Measurements from ENCODE around the gene SRP19. TPM values are rescaled to one million over a fixed set of nuclear protein-coding genes. Genes with fewer than 3 reads are reported as not detected.
"Not testable (repeated sequence)": the region's sequence is repeated elsewhere in the genome, so short reads cannot be mapped to it uniquely, and the experiment has no call there.

The SRP19 gene
- total RNA-seq, 2 donors from 2014 or later = 65.4 to 65.7 TPM

GRCh38 chr5:112886975-112887374 is 25.9 kb downstream of the SRP19 start:
- WGBS, 2 experiments (ENCODE audit: insufficient coverage in 1 of 2, insufficient read length in 1 of 2) = 93 to 100% methylated on average over 4 of the region's 4 CpGs
- H3K27ac Mint-ChIP-seq = no peak overlapping the region
- Histone ChIP-seq H3K4me3 (ENCODE audit: low read length) (no peak overlapping the region), H3K27me3 (ENCODE audit: control insufficient read depth, insufficient read depth, low read length, poor library complexity, severe bottlenecking) (no peaks in the 10 kb centered on the region), H3K9ac (ENCODE audit: extremely low read depth, low read length, poor library complexity, severe bottlenecking) (no peak overlapping the region), H3K4me1 (ENCODE audit: control insufficient read depth, insufficient read depth, low read length) (no peaks in the 10 kb centered on the region), H3K27ac (ENCODE audit: low read depth, low read length) (no peak overlapping the region), H3K9me3 (ENCODE audit: control insufficient read depth, low read length) (no peaks in the 10 kb centered on the region), H3K36me3 (ENCODE audit: control insufficient read depth, insufficient read depth, low read length) (peaks cover 72% of the 10 kb centered on the region)
- no peak overlapping the region for H3K4me3 Mint-ChIP-seq
- no peak for DNase-seq
- H3K27me3 Mint-ChIP-seq (ENCODE audit: insufficient read depth) = no peaks in the 10 kb centered on the region
- H3K4me1 Mint-ChIP-seq = no peaks in the 10 kb centered on the region
- H3K9me3 Mint-ChIP-seq = no peaks in the 10 kb centered on the region
- TF ChIP-seq CTCF (conservative IDR thresholded peaks at IDR 0.05) = no peak
- H3K36me3 Mint-ChIP-seq (ENCODE audit: low read depth) = peaks cover 37% of the 10 kb centered on the region

DNA sequence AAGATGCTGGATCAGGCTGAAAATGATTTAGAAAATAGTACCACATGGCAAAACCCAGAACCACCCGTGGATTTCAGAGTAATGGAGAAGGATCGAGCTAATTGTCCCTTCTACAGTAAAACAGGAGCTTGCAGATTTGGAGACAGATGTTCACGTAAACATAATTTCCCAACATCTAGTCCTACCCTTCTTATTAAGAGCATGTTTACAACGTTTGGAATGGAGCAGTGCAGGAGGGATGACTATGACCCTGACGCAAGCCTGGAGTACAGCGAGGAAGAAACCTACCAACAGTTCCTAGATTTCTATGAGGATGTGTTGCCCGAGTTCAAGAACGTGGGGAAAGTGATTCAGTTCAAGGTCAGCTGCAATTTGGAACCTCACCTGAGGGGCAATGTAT is 31.0 kb downstream of the SRP19 start:
- not testable (repeated sequence) for H3K4me3 ChIP-seq (ENCODE audit: low read length); H3K27me3 ChIP-seq (ENCODE audit: control insufficient read depth, insufficient read depth, low read length, poor library complexity, severe bottlenecking); H3K27ac Mint-ChIP-seq; H3K27me3 Mint-ChIP-seq (ENCODE audit: insufficient read depth); H3K4me1 Mint-ChIP-seq; H3K9me3 Mint-ChIP-seq; DNase-seq; H3K4me1 ChIP-seq (ENCODE audit: control insufficient read depth, insufficient read depth, low read length); H3K9ac ChIP-seq (ENCODE audit: extremely low read depth, low read length, poor library complexity, severe bottlenecking); H3K9me3 ChIP-seq (ENCODE audit: control insufficient read depth, low read length); H3K4me3 Mint-ChIP-seq; H3K27ac ChIP-seq (ENCODE audit: low read depth, low read length)
- peaks cover 61% of the 10 kb centered on the region for H3K36me3 ChIP-seq (ENCODE audit: control insufficient read depth, insufficient read depth, low read length)
- peaks cover 52% of the 10 kb centered on the region for H3K36me3 Mint-ChIP-seq (ENCODE audit: low read depth)
- 90 to 95% methylated on average over 2 to 8 of the region's 8 CpGs for WGBS, 2 experiments (ENCODE audit: insufficient coverage in 1 of 2, insufficient read length in 1 of 2)

DNA sequence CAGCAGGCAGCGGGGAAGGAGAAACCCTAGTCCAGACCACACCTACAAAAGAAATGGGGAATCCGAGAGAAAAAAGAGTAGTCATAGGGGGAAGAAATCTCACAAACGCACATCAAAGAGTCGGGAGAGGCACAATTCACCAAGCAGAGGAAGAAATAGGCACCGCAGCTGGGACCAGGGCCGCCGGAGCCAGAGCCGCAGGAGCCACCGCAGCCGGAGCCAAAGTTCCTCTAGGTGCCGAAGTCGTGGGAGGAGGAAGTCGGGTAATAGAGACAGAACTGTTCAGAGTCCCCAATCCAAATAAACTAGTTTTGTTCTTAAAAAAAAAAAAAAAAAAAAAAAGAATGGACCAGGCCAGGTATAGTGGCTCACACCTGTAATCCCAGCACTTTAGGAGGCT is 31.7 kb downstream of the SRP19 start:
- Histone ChIP-seq H3K27me3 (ENCODE audit: control insufficient read depth, insufficient read depth, low read length, poor library complexity, severe bottlenecking) (no peaks in the 10 kb centered on the region), H3K9ac (ENCODE audit: extremely low read depth, low read length, poor library complexity, severe bottlenecking) (no peak overlapping the region), H3K36me3 (ENCODE audit: control insufficient read depth, insufficient read depth, low read length) (peaks cover 62% of the 10 kb centered on the region), H3K27ac (ENCODE audit: low read depth, low read length) (no peak overlapping the region), H3K4me1 (ENCODE audit: control insufficient read depth, insufficient read depth, low read length) (no peaks in the 10 kb centered on the region), H3K4me3 (ENCODE audit: low read length) (no peak overlapping the region), H3K9me3 (ENCODE audit: control insufficient read depth, low read length) (no peaks in the 10 kb centered on the region)
- Mint-ChIP-seq H3K9me3 (no peaks in the 10 kb centered on the region), H3K4me3 (no peak overlapping the region), H3K27me3 (ENCODE audit: insufficient read depth) (no peaks in the 10 kb centered on the region), H3K4me1 (no peaks in the 10 kb centered on the region), H3K36me3 (ENCODE audit: low read depth) (peaks cover 54% of the 10 kb centered on the region), H3K27ac (no peak overlapping the region)
- DNase-seq = no peak
- 96 to 100% methylated on average over 5 to 13 of the region's 13 CpGs for WGBS, 2 experiments (ENCODE audit: insufficient coverage in 1 of 2, insufficient read length in 1 of 2)
- no peak for TF ChIP-seq CTCF (conservative IDR thresholded peaks at IDR 0.05)

DNA sequence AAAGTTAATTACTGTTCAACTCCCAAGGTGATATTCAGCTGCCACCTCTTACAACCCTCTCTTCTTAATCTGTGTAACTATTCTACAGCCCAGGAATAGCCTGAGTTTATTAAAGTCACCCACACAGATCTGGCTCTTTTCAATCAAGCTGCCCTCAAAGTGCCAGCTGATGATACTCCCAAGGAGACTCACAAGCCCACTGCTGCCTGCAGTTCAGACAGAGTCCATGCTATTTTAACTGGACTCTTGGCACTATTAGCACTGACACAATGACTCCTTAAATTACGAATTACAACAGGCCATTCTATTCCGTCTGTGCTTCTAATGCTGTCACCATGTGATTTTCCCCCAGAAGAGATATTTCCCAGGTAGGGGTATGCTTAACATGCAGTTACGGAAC is 34.6 kb downstream of the SRP19 start:
- Histone ChIP-seq H3K27me3 (ENCODE audit: control insufficient read depth, insufficient read depth, low read length, poor library complexity, severe bottlenecking) (no peaks in the 10 kb centered on the region), H3K4me1 (ENCODE audit: control insufficient read depth, insufficient read depth, low read length) (no peaks in the 10 kb centered on the region), H3K4me3 (ENCODE audit: low read length) (no peak overlapping the region), H3K9ac (ENCODE audit: extremely low read depth, low read length, poor library complexity, severe bottlenecking) (no peak overlapping the region), H3K27ac (ENCODE audit: low read depth, low read length) (no peak overlapping the region), H3K9me3 (ENCODE audit: control insufficient read depth, low read length) (no peaks in the 10 kb centered on the region), H3K36me3 (ENCODE audit: control insufficient read depth, insufficient read depth, low read length) (peaks cover 69% of the 10 kb centered on the region)
- H3K27me3 Mint-ChIP-seq (ENCODE audit: insufficient read depth) = no peaks in the 10 kb centered on the region
- H3K27ac Mint-ChIP-seq = no peak overlapping the region
- peaks cover 61% of the 10 kb centered on the region for H3K36me3 Mint-ChIP-seq (ENCODE audit: low read depth)
- no peaks in the 10 kb centered on the region for H3K9me3 Mint-ChIP-seq
- WGBS, 2 experiments (ENCODE audit: insufficient coverage in 1 of 2, insufficient read length in 1 of 2) = 93 to 97% methylated on average over 3 of the region's 3 CpGs
- DNase-seq = no peak
- H3K4me1 Mint-ChIP-seq = no peaks in the 10 kb centered on the region
- no peak overlapping the region for H3K4me3 Mint-ChIP-seq
- TF ChIP-seq CTCF (conservative IDR thresholded peaks at IDR 0.05) = no peak
